Measurements from ENCODE around the gene COQ7. TPM values are rescaled to one million over a fixed set of nuclear protein-coding genes. Genes with fewer than 3 reads are reported as not detected.

COQ7 gene
- total RNA-seq, 1 experiment from 2014 or later: 39.6 TPM

DNA sequence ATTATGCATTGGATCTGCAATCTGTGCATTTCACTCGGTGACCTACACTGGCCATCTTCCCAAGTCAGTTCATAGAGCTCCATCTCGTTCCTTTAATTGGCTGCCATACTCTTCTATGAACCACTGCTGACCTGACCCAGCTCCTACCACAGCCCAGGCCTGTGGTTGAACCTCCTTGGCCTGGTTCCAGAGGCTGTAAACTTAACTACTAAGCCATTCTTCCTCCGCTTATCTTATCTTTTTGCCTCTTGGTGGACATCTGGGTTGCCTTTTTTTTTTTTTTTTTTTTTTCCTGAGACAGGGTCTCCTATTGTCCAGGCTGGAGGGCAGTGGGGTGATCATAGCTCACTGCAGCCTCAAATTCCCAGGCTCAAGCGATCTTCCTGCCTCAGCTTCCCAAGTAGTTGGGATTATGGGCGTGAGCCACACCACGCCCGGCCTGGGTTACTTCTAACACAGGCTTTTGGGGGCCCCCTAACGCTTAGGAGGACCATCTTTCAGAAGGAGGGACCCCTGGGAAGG, 18.3 kb downstream of the COQ7 start:
- no TSS peak for BruUV-seq (replicated peaks)
- Histone ChIP-seq H3K27ac (ENCODE audit: low read length) (no peak overlapping the region), H3K36me3 (ENCODE audit: control insufficient read depth, insufficient read depth, low read length) (no peaks in the 10 kb centered on the region), H3K9me3 (ENCODE audit: control insufficient read depth, insufficient read depth, low read depth, low read length) (no peaks in the 10 kb centered on the region), H3K4me3 (ENCODE audit: low read depth in 2 of 2, low read length in 2 of 2) (peak overlapping the region in 1 of 2 experiments; percentile 79; a peak in 2 of 4 replicates), H3K4me1 (ENCODE audit: control insufficient read depth, insufficient read depth, low read length) (no peaks in the 10 kb centered on the region; the same call in 1 of the 2 replicates), H3K27me3 (ENCODE audit: control insufficient read depth, insufficient read depth, low read length) (no peaks in the 10 kb centered on the region)
- in situ Hi-C loops (cut with HindIII; ENCODE audit: low pct_unique_long_range_greater_than_20kb, low sequenced_read_pairs) (no loop called here), intact Hi-C loops (cut with micrococcal nuclease; ENCODE audit: unreplicated experiment) (loop anchor here (1.0 to 10.0 kb wide), 4 partner anchors 82 to 419 kb away; partner anchors contain the start of gene SYT17)
- ATAC-seq (no peak), DNase-seq (ENCODE audit: low read depth, low spot score) (no peak)
- TF ChIP-seq, protein P1, sequence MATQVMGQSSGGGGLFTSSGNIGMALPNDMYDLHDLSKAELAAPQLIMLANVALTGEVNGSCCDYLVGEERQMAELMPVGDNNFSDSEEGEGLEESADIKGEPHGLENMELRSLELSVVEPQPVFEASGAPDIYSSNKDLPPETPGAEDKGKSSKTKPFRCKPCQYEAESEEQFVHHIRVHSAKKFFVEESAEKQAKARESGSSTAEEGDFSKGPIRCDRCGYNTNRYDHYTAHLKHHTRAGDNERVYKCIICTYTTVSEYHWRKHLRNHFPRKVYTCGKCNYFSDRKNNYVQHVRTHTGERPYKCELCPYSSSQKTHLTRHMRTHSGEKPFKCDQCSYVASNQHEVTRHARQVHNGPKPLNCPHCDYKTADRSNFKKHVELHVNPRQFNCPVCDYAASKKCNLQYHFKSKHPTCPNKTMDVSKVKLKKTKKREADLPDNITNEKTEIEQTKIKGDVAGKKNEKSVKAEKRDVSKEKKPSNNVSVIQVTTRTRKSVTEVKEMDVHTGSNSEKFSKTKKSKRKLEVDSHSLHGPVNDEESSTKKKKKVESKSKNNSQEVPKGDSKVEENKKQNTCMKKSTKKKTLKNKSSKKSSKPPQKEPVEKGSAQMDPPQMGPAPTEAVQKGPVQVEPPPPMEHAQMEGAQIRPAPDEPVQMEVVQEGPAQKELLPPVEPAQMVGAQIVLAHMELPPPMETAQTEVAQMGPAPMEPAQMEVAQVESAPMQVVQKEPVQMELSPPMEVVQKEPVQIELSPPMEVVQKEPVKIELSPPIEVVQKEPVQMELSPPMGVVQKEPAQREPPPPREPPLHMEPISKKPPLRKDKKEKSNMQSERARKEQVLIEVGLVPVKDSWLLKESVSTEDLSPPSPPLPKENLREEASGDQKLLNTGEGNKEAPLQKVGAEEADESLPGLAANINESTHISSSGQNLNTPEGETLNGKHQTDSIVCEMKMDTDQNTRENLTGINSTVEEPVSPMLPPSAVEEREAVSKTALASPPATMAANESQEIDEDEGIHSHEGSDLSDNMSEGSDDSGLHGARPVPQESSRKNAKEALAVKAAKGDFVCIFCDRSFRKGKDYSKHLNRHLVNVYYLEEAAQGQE (IDR thresholded peaks at IDR 0.05; ENCODE audit: insufficient read depth in 1 of 2, low read depth in 2 of 2, low read length in 1 of 2): no peak
- no peak for TF ChIP-seq SIN3A (IDR thresholded peaks at IDR 0.05; ENCODE audit: borderline replicate concordance, insufficient read depth, low read depth, low read length)
- no peak for TF ChIP-seq CTCF (IDR thresholded peaks at IDR 0.05)
- no peak for TF ChIP-seq POLR2AphosphoS5 (IDR thresholded peaks at IDR 0.05; ENCODE audit: low read depth, low read length)
- no peak for TF ChIP-seq TCF7L2 (IDR thresholded peaks at IDR 0.05; ENCODE audit: low read depth, low read length)
- ChIA-PET POLR2A (interaction anchor here (0.7 to 1.5 kb wide), 3 partner anchors 9 to 292 kb away, joined by 3 to 7 read pairs (median 6); partner anchors contain the start of gene COQ7), CTCF (interaction anchor here (0.6 to 1.4 kb wide), 12 partner anchors 10 to 416 kb away, joined by 3 to 12 read pairs (median 6); partner anchors contain the start of gene TMC7)

DNA sequence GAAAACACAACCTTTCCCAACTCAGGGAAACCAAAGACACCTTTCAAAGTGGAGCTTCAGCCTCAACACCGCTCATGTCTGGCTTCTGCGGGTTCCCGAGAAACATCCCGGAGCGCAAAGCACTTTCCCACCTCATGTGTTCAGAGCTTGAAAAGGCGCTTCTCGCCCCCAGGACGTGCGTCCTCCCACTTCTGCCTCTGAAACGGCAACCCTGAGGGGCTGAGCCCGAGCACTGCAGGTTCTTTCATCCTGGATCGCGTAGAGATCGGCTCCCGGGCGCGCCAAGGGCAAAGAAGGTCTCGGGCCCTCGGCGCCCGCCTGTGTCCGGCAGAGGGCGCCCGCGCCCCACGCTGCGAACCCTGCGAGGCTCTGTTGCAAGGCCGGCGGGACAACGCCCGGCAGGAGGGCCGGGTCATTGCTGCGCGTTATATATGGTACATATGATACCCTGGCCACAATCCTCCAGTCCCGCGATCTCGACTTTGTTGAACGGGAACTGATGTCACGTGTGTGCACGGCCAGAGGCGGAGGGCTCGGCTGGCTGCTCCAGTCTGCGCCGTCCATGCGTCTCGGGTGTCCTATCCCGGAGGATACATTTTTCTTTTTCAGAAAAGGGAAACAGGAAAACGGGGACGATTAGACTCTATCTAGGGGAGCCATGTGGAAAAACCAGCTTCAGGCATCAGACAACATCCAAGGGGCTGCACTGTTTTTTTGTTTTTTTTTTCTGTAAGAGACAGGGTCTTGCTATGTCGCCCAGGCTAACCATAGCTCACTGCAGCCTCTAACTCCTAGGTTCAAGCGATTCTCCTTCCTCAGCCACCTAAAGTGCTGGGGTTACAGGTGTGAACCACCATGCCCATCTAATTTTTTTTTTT, 19.1 kb downstream of the COQ7 start:
- intact Hi-C loops (cut with micrococcal nuclease; ENCODE audit: unreplicated experiment): loop anchor here (1.0 to 10.0 kb wide), 4 partner anchors 81 to 418 kb away; partner anchors contain the start of gene SYT17
- Histone ChIP-seq H3K36me3 (ENCODE audit: control insufficient read depth, insufficient read depth, low read length) (no peaks in the 10 kb centered on the region), H3K4me1 (ENCODE audit: control insufficient read depth, insufficient read depth, low read length) (no peaks in the 10 kb centered on the region; the same call in 1 of the 2 replicates), H3K4me3 (ENCODE audit: low read depth in 2 of 2, low read length in 2 of 2) (peak overlapping the region; percentile 48 to 79), H3K27me3 (ENCODE audit: control insufficient read depth, insufficient read depth, low read length) (no peaks in the 10 kb centered on the region), H3K9me3 (ENCODE audit: control insufficient read depth, insufficient read depth, low read depth, low read length) (no peaks in the 10 kb centered on the region), H3K27ac (ENCODE audit: low read length) (peak overlapping the region; percentile 65)
- no TSS peak for BruUV-seq (replicated peaks)
- POLR2A ChIA-PET: interaction anchor here (0.7 kb wide), 2 partner anchors 8 to 291 kb away, joined by 7 to 10 read pairs; no protein-coding TSS in a partner anchor
- in situ Hi-C loops (cut with HindIII; ENCODE audit: low pct_unique_long_range_greater_than_20kb, low sequenced_read_pairs): no loop called here
- DNase-seq (ENCODE audit: low read depth, low spot score): peak; percentile 89
- ATAC-seq: peak; percentile 98
- CTCF ChIA-PET: interaction anchor here (0.5 to 1.4 kb wide), 11 partner anchors 9 to 416 kb away, joined by 3 to 16 read pairs (median 4); partner anchors contain the start of gene TMC7
- TF ChIP-seq CTCF (IDR thresholded peaks at IDR 0.05) (peak; percentile 100), SIN3A (IDR thresholded peaks at IDR 0.05; ENCODE audit: borderline replicate concordance, insufficient read depth, low read depth, low read length) (0 out of 2 replicates have a peak, but pooled peaks have one; percentile 76), TCF7L2 (IDR thresholded peaks at IDR 0.05; ENCODE audit: low read depth, low read length) (peak; percentile 29; the same call in 1 of the 2 replicates), POLR2AphosphoS5 (IDR thresholded peaks at IDR 0.05; ENCODE audit: low read depth, low read length) (peak; percentile 79; the same call in 1 of the 2 replicates)
- TF ChIP-seq, protein P1 (IDR thresholded peaks at IDR 0.05; ENCODE audit: insufficient read depth in 1 of 2, low read depth in 2 of 2, low read length in 1 of 2): peak in 1 of 2 experiments; percentile 5; a peak in 1 of 4 replicates
